HG02981 (cell line): ENCODE measurements around the gene CRNN.

Experiments
- ATAC-seq: cut with Tn5 transposase; IDR thresholded peaks from one replicate; pipeline ENCODE4 v1.9.1; 2021; ENCODE audit warnings: mild to moderate bottlenecking, moderate library complexity; ENCODE audit not compliant: unreplicated experiment

The CRNN gene

GRCh38 chr1:152426731-152427130, 12.7 kb upstream of the CRNN start:
- no peak for ATAC-seq

GRCh38 chr1:152419917-152420316, 5.9 kb upstream of the CRNN start:
- no peak for ATAC-seq

- no peak for ATAC-seq
Measured at GRCh38 chr1:152415454-152416227, 1.6 kb upstream of the CRNN start.

GRCh38 chr1:152412756-152413155, 1.3 kb downstream of the CRNN start:
- ATAC-seq = no peak

- no peak for ATAC-seq
Measured at GRCh38 chr1:152411134-152411533, 2.9 kb downstream of the CRNN start.

- ATAC-seq = no peak
Measured at GRCh38 chr1:152410599-152410998, 3.5 kb downstream of the CRNN start.

- no peak for ATAC-seq
Measured at GRCh38 chr1:152410028-152410427, 4.0 kb downstream of the CRNN start.

GRCh38 chr1:152408664-152409063, 5.4 kb downstream of the CRNN start:
- ATAC-seq = no peak

GRCh38 chr1:152398812-152399698, 15.0 kb downstream of the CRNN start:
- no peak for ATAC-seq

- ATAC-seq = no peak
Measured at GRCh38 chr1:152397474-152397873, 16.6 kb downstream of the CRNN start.

- no peak for ATAC-seq
Measured at GRCh38 chr1:152394151-152394550, 19.9 kb downstream of the CRNN start.

GRCh38 chr1:152392909-152393308, 21.2 kb downstream of the CRNN start:
- ATAC-seq = no peak

GRCh38 chr1:152388889-152389288, 25.2 kb downstream of the CRNN start:
- ATAC-seq = no peak

GRCh38 chr1:152386940-152387339, 27.1 kb downstream of the CRNN start:
- ATAC-seq = no peak

GRCh38 chr1:152380932-152381331, 33.1 kb downstream of the CRNN start:
- ATAC-seq = no peak

GRCh38 chr1:152374451-152374850, 39.6 kb downstream of the CRNN start:
- ATAC-seq = no peak

- no peak for ATAC-seq
Measured at GRCh38 chr1:152372672-152373071, 41.4 kb downstream of the CRNN start.

- ATAC-seq = no peak
Measured at GRCh38 chr1:152367436-152367835, 46.6 kb downstream of the CRNN start.

GRCh38 chr1:152359906-152360305, 54.2 kb downstream of the CRNN start, which contains the start of gene FLG2:
Gene FLG2, minus strand, starts transcription at chr1:152360006. Its CDS starts 1,122 bp downstream, at chr1:152358884.
- no peak for ATAC-seq
